DMS 273 (cell line): Measurements from ENCODE around the gene FNIP1.
"Not testable (repeated sequence)": the region's sequence is repeated elsewhere in the genome, so short reads cannot be mapped to it uniquely, and the experiment has no call there.

Experiments
- DNase-seq: peaks from one replicate; lab custom pipeline; 2025; ENCODE audit not compliant: unreplicated experiment; lab: John Stamatoyannopoulos, UW

Gene FNIP1

DNA sequence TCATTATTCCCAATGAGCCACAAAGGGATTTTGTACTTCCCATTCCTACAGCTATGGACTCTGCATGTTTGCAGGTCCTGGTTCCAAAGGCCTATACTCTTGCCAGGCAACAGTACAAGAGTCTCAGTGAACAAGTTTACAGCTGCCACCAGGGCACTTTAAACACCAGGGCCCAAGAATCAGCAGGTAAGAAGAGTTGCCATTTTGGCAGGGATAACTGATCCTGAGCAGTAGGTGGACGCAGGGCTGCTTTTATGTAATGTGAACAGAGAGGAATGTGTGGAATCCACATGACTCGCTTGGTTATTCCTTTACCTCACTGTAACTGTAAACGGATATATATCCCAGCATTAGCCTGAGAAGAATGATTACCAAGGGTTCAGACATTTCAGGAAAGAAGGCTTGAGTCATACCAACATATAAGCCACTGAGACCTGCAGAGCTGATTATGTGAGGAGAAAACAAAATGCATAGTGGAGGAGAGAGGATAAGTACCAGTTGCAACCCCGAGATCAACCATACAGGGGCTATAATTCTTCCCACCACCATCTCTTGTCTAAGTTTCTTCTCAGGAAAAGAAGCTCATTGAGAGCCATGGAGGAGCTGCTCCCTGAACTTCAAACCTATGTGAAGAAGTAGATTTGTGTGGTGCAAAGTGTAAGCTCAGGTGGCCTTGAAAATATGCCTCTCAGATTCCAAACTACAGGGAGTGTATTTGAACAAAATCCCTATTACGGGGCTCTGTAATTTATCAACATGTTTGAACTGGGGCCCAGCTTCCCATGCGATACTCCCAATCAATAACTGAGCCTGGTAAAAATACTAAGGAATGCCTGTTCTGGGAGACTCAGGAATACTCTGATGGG, 186.4 kb downstream of the FNIP1 start:
- DNase-seq, result no peak

DNA sequence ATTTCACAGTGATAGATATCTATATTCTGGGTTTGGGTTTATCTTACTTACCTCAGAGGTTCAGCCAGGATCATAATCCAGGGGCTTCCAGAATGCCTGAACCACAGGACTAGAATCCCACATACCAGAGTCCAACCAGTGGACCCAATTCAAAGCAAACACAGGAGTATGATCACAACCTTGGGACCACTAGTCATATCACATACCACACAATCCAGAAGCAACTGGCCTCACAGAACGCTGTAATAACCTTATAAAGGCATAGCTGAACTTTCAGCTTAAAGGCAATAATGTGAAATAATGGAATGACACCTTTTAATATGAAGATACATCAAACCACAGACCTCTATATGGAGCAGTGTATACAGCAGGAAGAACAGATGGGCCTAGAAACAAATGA, 187.0 kb downstream of the FNIP1 start:
- no peak for DNase-seq

DNA sequence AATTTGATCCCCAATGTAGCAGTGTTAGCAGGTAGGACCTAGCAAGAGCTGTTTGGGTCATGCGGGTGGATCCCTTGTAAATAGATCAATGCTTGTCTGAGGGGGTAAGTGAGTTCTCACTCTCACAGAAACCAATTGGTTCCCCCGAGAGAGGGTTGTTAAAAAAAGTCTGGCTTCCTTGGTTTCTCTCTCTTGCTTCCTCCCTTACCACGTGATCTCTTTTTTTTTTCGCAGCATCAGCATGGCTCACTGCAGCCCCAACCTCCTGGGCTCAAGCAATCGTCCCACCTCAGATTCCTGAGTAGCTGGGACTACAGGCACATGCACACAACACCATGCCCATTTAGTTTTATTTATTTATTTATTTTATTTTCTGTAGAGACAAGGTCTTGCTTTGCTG, 188.2 kb downstream of the FNIP1 start:
- DNase-seq, result no peak

DNA sequence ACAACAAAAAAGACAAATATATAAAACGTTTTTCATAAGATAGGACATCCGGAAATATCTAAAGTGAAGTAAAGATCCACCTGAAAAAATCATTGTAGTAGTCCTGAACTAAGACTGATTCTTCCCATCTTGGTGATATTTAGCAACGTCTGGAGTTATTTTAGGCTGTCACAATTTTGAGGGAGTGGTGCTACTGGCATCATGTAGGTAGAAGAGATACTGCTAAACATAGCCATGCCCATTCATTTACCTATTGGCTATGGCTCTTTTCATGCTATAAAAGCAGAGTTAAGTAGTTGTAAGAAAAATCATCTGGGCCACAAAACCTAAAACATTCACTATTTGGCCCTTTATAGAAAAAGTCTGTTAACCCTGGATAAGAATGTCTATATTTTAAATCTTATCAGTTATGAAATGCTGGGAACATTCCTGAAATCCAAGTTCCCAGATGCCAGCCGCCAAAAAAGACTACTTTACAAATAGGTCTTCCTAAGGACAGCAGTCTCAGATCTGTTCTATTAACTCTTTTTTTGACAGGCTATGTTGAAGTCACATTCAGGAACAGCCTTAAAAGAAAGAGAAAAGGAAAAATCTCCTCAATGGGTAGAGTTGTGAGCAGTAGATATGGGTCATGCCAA, 188.8 kb downstream of the FNIP1 start:
- no peak for DNase-seq

DNA sequence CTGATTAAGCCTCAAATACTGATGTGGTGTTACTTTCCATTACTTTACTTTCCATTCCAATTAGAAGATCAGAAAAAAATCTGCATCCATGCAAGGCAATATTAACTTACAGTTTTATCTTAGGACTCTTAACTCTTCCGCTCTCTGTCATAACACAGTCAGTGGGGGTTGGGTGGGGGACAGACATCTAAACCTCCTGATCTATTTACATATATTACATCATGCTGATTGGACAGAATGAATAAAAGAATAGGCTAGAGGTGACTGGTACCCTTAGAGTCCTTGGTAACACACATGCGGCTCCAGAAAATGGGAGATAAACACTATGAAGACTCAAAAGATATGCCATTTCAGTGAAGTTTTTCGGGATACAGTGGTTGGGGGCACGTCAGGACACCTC, 189.4 kb downstream of the FNIP1 start:
- DNase-seq, result no peak

DNA sequence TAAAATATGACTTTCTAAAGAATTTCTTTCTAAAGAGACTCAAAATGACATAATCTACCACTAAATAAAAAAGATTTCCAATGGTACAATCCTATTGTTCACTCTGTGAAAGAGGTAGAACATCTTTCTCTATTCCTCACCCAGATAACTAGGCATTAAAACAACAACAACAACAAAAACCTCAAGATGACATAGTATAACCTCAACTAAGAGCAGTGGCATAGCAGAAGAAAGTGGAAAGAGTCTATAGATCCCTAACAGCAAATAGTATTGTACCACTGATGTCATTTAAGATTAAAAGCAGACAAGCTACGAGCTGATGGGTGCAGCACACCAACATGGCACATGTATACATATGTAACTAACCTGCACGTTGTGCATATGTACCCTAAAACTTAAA, 191.7 kb downstream of the FNIP1 start:
- no peak for DNase-seq

DNA sequence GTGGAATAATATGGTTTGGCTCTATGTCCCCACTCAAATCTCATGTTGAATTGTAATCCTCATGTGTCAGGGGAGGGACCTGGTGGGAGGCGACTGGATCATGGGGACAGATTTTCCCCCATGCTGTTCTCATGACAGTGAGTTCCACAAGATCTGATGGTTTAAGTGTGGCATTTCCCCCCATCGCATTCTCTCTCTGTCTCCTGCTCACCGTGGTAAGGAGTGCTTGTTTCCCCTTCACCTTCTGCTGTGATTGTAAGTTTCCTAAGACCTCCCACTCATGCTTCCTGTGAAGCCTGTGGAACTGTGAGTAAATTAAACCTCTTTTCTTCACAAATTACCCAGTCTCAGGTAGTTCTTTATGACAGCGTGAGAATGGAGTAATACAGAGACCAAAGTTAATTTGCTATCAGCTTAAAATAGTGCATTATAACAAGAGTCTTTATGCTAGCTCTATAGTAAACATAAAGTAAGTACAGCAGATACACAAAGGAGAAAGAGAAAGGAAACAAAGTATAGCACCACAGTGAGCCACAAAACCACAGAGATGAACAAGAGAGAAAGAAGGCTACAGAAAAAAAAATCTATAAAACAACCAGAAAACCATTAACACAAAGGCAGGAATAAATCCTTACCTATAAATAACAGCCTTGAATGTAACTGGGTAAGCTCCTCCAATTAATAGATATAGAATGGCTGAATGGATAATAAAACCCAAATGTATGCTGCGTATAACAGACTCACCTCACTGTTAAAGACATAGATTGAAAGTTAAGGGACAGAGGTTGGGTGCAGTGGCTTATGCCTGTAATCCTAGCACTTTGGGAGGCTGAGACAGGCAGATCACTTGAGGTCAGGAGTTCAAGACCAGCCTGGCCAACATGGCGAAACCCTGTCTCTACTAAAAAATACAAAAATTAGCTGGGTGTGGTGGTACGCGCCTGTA, 201.5 kb downstream of the FNIP1 start:
- no peak for DNase-seq

DNA sequence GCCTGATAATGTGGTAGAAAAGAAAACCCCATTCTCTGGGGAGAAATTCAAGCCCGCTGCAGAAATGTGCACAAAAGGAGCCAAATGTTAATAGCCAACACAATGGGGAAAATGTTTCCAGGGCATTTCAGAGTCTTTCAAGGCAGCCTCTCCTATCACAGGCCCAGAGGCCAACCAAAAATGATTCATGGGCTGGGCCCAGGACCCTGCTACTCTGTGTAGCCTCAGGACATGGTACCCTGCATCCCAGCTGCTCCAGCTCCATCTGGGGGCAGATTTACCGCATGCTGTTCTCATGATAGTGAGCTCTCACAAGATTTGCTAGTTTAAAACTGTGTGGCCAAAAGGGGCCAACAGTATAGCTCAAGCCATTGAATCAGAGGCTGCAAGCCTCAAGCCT, 202.9 kb downstream of the FNIP1 start:
- DNase-seq, result no peak

DNA sequence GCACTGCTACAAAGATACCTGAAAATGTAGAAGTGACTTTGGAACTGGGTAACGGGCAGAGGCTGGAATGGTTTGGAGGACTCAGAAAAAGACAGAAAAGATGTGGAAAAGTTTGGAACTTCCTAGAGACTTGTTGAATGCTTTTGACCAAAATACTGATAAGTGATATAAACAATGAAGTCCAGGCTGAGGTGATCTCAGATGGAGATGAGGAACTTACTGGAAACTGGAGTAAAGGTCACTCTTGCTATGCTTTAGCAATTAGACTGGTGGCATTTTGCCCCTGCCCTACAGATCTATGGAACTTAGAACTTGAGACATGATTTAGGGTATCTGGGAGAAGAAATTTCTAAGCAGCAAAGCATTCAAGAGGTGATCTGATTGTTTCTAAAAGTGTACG, 203.4 kb downstream of the FNIP1 start:
- not testable (repeated sequence) for DNase-seq
